GM10248 (cell line): ENCODE results near the gene SLC16A13.

Source experiments
- CTCF ChIA-PET: fragments of 300-600 bp; sonication (Branson Sonifier 250); formaldehyde crosslinking; extraction: SDS; loops from one replicate; lab custom pipeline; 2021; ENCODE audit warnings: antibody characterized with exemption; lab: Yijun Ruan, JAX
- POLR2A ChIA-PET: fragments of 350-650 bp; sonication (Branson Sonifier 250); formaldehyde crosslinking; extraction: SDS; loops from one replicate; lab custom pipeline; 2020; ENCODE audit warnings: antibody characterized with exemption; lab: Yijun Ruan, JAX
- DNase-seq: peaks from one replicate; pipeline ENCODE4 v3.0.0; 2012; ENCODE audit errors: extremely low spot score
- TF ChIP-seq, protein P1 (sequence below): IDR thresholded peaks from 2 replicates; pipeline ENCODE4 v1.5.1; 2012; ENCODE audit warnings: mild to moderate bottlenecking, low read depth; ENCODE audit errors: extremely low read depth, missing control alignments, control extremely low read depth

The SLC16A13 gene

DNA sequence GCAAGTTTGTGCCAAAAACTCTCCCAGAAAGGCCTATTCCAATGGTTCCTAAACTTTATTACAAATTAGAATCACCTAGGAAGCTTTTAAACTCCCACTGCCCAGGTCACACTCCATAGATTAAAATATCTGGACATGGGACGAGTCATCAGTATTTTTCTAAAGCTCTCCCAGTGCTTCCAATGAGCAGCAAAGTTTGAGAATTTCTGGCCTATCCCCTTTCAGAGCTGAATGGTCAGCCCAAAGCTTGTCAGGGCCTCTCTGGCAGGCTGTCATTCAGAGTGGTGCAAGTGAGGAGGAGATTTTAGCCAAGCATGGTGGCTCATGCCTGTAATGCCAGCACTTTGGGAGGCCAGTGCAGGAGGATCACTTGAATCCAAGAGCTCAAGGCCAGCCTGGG, 10.6 kb upstream of the SLC16A13 start:
- CTCF ChIA-PET, result interaction anchor here (1.0 to 1.7 kb wide), 8 partner anchors 10 to 359 kb away, joined by 3 to 8 read pairs (median 4); partner anchors contain the start of gene SLC16A13
- no peak for DNase-seq
- TF ChIP-seq, protein P1, sequence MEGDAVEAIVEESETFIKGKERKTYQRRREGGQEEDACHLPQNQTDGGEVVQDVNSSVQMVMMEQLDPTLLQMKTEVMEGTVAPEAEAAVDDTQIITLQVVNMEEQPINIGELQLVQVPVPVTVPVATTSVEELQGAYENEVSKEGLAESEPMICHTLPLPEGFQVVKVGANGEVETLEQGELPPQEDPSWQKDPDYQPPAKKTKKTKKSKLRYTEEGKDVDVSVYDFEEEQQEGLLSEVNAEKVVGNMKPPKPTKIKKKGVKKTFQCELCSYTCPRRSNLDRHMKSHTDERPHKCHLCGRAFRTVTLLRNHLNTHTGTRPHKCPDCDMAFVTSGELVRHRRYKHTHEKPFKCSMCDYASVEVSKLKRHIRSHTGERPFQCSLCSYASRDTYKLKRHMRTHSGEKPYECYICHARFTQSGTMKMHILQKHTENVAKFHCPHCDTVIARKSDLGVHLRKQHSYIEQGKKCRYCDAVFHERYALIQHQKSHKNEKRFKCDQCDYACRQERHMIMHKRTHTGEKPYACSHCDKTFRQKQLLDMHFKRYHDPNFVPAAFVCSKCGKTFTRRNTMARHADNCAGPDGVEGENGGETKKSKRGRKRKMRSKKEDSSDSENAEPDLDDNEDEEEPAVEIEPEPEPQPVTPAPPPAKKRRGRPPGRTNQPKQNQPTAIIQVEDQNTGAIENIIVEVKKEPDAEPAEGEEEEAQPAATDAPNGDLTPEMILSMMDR, result no peak
- POLR2A ChIA-PET, result no interaction called here

DNA sequence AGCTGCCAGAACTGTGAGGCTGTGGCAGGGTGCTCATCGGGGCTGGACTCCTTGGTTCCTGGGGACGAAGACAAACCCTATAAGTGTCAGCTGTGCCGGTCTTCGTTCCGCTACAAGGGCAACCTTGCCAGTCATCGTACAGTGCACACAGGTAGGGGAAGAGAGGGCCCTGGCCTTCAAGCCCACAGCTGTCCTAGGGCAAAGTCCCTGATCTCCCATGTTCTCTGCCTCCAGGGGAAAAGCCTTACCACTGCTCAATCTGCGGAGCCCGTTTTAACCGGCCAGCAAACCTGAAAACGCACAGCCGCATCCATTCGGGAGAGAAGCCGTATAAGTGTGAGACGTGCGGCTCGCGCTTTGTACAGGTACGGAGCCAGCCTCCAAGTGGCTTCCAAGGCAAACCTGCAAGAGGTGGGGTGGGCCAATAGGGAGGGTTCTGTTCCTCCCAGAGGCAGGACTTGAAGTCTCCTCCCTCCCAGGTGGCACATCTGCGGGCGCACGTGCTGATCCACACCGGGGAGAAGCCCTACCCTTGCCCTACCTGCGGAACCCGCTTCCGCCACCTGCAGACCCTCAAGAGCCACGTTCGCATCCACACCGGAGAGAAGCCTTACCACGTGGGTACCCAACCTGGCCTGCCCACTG, 9.2 kb upstream of the SLC16A13 start:
- POLR2A ChIA-PET, result no interaction called here
- TF ChIP-seq, protein P1, result no peak
- no peak for DNase-seq
- CTCF ChIA-PET, result interaction anchor here (0.7 to 1.7 kb wide), 3 partner anchors 12 to 20 kb away, joined by 3 to 6 read pairs (median 4); no protein-coding TSS in a partner anchor

DNA sequence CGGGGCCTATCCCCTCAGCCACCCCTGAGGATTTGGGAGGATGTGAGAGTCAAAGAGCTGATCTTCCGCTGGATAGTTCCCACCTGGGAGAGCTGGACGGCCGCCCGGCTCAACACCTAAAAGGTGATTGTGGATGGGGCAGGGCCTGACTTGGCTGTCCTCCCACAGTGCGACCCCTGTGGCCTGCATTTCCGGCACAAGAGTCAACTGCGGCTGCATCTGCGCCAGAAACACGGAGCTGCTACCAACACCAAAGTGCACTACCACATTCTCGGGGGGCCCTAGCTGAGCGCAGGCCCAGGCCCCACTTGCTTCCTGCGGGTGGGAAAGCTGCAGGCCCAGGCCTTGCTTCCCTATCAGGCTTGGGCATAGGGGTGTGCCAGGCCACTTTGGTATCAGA, 8.5 kb upstream of the SLC16A13 start:
- ChIA-PET CTCF (interaction anchor here (0.7 to 1.7 kb wide), 4 partner anchors 9 to 113 kb away, joined by 3 to 4 read pairs (median 4); no protein-coding TSS in a partner anchor), POLR2A (no interaction called here)
- no peak for DNase-seq
- TF ChIP-seq, protein P1, result no peak

DNA sequence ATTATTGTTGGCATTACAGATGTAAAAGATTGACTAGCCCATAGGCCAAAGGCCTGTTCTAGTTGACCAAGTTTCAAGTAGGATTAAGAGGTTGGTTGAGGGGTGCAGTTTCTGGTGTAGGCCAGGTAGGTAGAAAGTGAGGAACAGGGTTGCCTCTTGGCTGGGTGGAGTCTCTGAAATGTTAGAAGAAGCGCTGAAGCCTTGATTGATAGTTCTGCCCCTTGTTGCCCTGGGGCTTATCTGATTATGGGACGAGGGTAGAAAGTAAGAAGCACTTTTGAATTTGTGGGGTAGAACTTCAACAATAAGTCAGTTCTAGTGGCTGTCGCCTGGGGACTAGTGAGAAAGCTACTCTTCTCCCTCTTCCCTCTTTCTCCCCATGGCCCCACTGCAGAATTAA, 6.7 kb upstream of the SLC16A13 start:
- ChIA-PET CTCF (interaction anchor here (1.8 to 2.9 kb wide), 2 partner anchors 17 to 108 kb away, joined by 4 to 9 read pairs; no protein-coding TSS in a partner anchor), POLR2A (interaction anchor here (0.6 kb wide), 1 partner anchor 13 kb away, joined by 3 read pairs; no protein-coding TSS in a partner anchor)
- TF ChIP-seq, protein P1, result no peak
- no peak for DNase-seq

DNA sequence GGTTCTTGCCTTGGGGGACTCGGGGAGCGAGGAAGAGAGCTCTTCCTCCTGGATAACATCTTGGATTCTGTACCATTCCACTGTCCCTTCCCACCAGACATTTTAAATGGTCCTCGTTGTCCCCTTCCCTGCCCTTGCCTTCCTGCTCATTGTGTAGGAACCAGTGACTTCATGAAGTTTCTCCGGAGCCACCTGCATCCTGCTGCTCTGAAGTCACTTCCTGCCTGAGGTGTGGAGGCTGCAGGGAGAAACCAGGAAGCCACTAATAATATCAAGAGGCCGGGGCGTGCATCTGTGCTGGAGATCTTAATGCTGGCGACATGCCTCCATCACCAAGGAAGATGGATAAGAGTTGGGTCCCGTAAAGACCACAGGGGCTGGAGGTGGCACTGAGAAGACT, 6.2 kb upstream of the SLC16A13 start:
- POLR2A ChIA-PET, result no interaction called here
- TF ChIP-seq, protein P1, result no peak
- CTCF ChIA-PET, result interaction anchor here (1.8 to 2.9 kb wide), 2 partner anchors 16 to 107 kb away, joined by 4 to 9 read pairs; no protein-coding TSS in a partner anchor
- peak; percentile 41 for DNase-seq

DNA sequence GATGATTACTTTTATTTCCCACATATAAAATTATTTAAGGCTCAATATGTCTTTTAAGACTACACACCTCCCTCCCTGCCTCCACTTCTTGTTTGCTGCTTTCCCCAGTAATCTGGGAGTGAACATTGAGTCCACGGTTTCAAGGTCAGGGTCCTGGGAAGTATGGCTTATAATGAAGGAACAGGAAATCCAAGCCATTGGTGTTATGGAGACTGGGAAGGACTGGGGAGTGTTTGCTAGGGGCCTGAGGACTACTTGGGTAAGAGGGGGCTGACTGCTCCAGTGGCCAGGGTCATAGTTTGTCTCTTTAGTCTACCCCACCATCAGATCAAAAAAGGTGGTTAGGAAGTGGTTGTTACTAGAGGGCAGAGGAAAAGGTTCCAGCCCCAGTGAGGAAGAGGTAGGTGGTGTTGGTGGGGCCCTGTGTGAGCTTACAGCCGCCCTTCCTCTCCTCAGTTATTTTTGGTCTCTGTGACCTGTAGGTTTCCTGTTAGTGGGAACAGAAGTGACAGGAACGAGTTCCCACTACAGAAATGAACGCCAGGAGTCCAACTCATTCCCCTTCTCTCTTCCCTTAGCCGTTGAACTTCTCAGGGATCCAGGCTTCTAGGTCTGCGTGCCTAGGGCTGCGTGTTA, 742 bp upstream of the SLC16A13 start:
- TF ChIP-seq, protein P1, result no peak
- ChIA-PET POLR2A (interaction anchor here (1.0 to 1.7 kb wide), 2 partner anchors 11 to 98 kb away, joined by 3 to 6 read pairs; no protein-coding TSS in a partner anchor), CTCF (interaction anchor here (0.6 to 3.4 kb wide), 11 partner anchors 10 to 552 kb away, joined by 3 to 26 read pairs (median 6); partner anchors contain the start of gene BCL6B)
- no peak for DNase-seq
